Ascending aorta (tissue), 2 donors: ENCODE data around the gene ABCC4. TPM values are rescaled to one million over a fixed set of nuclear protein-coding genes. Genes with fewer than 3 reads are reported as not detected.

Source experiments
- DNase-seq, 2 donors: peaks; one replicate each; pipeline ENCODE4 v3.0.0-alpha.2; 2019; ENCODE audit warnings: low spot score in 2 of 2
- H3K27ac ChIP-seq, 2 donors: fragments of 200-600 bp; sonication (generic); one replicate each; pipeline ENCODE4 v1.5.1; 2016 to 2017; ENCODE audit warnings: mild to moderate bottlenecking in 1 of 2
- H3K27me3 ChIP-seq: fragments of 200-600 bp; sonication (generic); one replicate; pipeline ENCODE4 v1.5.1; 2017
- H3K36me3 ChIP-seq, 2 donors: fragments of 200-600 bp; sonication (generic); one replicate each; pipeline ENCODE4 v1.5.1; 2016
- H3K4me1 ChIP-seq, 2 donors: fragments of 200-600 bp; sonication (generic); one replicate each; pipeline ENCODE4 v1.5.1; 2016 to 2017; ENCODE audit warnings: mild to moderate bottlenecking in 1 of 2
- H3K4me3 ChIP-seq, 2 donors: fragments of 200-600 bp; sonication (generic); one replicate each; pipeline ENCODE4 v1.5.1; 2016 to 2017; ENCODE audit warnings: mild to moderate bottlenecking in 1 of 2
- H3K9me3 ChIP-seq, 2 donors: fragments of 200-600 bp; sonication (generic); one replicate each; pipeline ENCODE4 v1.5.1; 2016
- intact Hi-C: fragments of 100-400 bp; cut with DNase I; formaldehyde crosslinking; loops from one replicate; pipeline ENCODE4 v1.15.1; 2023
- total RNA-seq: library from RNA; depleted of rRNA; stranded (reverse); fragments of >200 nt; gene quantifications from one replicate; pipeline ENCODE4 v1.1.0, GENCODE V29; 2016
- TF ChIP-seq, protein P1 (sequence below), 3 experiments: fragments of 200-600 bp in 2 of 3; fragments of 450-650 bp in 1 of 3; sonication (generic) in 2 of 3; IDR thresholded peaks; one replicate each; pipeline ENCODE4 v1.5.1; 2016 to 2019; ENCODE audit warnings: antibody characterized with exemption in 3 of 3, mild to moderate bottlenecking in 1 of 3, moderate library complexity in 1 of 3

ABCC4 gene
- total RNA-seq, 1 donor from 2014 or later = 6.7 TPM

DNA sequence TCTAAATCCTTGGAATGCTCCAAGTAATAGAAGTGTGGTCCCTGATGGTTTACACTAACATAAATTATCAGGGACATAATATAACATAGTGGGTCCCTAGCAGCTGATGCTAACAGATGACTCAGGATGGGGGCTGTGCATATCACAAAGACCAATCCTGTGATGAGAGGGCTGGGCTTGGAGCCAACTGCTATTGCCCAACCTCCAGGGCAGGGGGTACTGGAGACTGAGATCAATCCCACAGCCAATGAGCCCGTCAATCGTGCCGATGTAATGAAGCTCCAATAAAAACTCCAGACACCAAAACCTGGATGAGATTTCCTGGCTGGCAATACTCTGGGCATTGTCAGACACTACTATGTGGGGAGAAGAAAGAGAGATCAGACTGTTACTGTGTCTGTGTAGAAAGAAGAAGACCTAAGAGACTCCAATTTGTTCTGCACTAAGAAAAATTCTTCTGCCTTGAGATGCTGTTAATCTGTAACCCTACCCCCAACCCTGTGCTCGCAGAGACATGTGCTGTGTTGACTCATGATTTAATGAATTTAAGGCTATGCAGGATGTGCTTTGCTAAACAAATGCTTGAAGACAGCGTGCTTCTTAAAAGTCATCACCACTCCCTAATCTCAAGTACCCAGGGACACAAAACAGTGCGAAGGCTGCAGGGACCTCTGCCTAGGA lies 33.4 kb downstream of the ABCC4 start:
- no peak overlapping the region for H3K27ac ChIP-seq
- no peaks in the 10 kb centered on the region for H3K36me3 ChIP-seq
- H3K27me3 ChIP-seq = no peaks in the 10 kb centered on the region
- H3K4me3 ChIP-seq = no peak overlapping the region
- H3K4me1 ChIP-seq = no peaks in the 10 kb centered on the region
- TF ChIP-seq, protein P1, sequence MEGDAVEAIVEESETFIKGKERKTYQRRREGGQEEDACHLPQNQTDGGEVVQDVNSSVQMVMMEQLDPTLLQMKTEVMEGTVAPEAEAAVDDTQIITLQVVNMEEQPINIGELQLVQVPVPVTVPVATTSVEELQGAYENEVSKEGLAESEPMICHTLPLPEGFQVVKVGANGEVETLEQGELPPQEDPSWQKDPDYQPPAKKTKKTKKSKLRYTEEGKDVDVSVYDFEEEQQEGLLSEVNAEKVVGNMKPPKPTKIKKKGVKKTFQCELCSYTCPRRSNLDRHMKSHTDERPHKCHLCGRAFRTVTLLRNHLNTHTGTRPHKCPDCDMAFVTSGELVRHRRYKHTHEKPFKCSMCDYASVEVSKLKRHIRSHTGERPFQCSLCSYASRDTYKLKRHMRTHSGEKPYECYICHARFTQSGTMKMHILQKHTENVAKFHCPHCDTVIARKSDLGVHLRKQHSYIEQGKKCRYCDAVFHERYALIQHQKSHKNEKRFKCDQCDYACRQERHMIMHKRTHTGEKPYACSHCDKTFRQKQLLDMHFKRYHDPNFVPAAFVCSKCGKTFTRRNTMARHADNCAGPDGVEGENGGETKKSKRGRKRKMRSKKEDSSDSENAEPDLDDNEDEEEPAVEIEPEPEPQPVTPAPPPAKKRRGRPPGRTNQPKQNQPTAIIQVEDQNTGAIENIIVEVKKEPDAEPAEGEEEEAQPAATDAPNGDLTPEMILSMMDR (IDR thresholded peaks at IDR 0.05) = no peak
- no peak for DNase-seq
- H3K9me3 ChIP-seq = no peaks in the 10 kb centered on the region
- intact Hi-C loops = no loop called here

GRCh38 chr13:95264225-95264624 lies 37.0 kb downstream of the ABCC4 start:
- no peak for DNase-seq
- Histone ChIP-seq H3K27ac (no peak overlapping the region), H3K9me3 (no peaks in the 10 kb centered on the region), H3K4me1 (no peaks in the 10 kb centered on the region), H3K4me3 (no peak overlapping the region), H3K27me3 (no peaks in the 10 kb centered on the region), H3K36me3 (no peaks in the 10 kb centered on the region)
- TF ChIP-seq, protein P1 (IDR thresholded peaks at IDR 0.05) = no peak
- intact Hi-C loops = no loop called here

GRCh38 chr13:95262837-95263384 lies 38.3 kb downstream of the ABCC4 start:
- Histone ChIP-seq H3K36me3 (no peaks in the 10 kb centered on the region), H3K9me3 (no peaks in the 10 kb centered on the region), H3K27ac (no peak overlapping the region), H3K4me1 (no peaks in the 10 kb centered on the region), H3K4me3 (no peak overlapping the region), H3K27me3 (no peaks in the 10 kb centered on the region)
- TF ChIP-seq, protein P1 (IDR thresholded peaks at IDR 0.05) = no peak
- intact Hi-C loops = no loop called here
- DNase-seq = no peak

DNA sequence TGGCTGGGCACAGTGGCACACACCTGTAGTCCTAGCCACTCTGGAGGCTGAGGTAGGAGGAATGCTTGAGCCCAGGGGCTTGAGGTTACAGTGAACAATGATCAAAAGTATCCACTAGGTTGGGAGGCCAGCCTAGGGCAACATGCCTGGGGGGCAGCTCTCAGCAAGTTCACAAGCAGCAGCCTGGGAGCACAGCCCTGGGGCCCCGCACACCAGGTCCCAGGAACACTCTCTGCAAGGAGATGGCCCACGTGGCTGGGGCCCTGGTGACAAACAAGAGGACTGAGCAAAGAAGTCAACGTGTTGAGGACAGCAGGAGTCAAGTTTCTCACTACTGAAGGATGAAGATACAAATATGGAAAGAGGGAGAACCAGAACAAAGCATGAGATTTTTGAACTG lies 39.3 kb downstream of the ABCC4 start:
- Histone ChIP-seq H3K36me3 (no peaks in the 10 kb centered on the region), H3K9me3 (no peaks in the 10 kb centered on the region), H3K27ac (no peak overlapping the region), H3K27me3 (no peaks in the 10 kb centered on the region), H3K4me3 (no peak overlapping the region), H3K4me1 (no peaks in the 10 kb centered on the region)
- DNase-seq = no peak
- intact Hi-C loops = no loop called here
- TF ChIP-seq, protein P1 (IDR thresholded peaks at IDR 0.05) = no peak

DNA sequence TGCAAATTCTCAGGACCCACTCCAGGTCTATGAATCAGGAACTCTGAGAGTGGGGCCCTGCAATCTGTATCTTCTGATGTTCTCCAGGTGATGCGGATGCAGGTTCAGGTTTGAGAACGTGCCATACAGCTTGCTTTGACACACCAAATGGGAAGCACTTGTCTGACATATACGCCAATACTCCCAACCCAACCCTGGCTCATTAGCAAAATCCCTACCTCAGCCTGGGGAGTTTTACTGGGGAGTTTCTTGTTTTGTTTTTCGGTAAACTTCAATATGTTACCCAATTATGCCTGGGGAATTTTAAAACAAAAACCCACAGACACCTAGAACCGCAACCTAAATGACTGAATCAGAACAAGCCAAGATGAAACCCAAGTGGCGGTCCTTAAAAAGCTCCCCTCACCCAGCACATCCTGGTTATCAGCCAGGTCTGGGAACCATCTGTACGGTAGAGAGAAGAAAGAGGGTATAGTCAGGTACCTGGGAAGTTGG lies 41.2 kb downstream of the ABCC4 start:
- no peaks in the 10 kb centered on the region for H3K27me3 ChIP-seq
- no peak for DNase-seq
- no peaks in the 10 kb centered on the region for H3K9me3 ChIP-seq
- no peak overlapping the region for H3K4me3 ChIP-seq
- no peaks in the 10 kb centered on the region for H3K4me1 ChIP-seq
- TF ChIP-seq, protein P1 (IDR thresholded peaks at IDR 0.05) = no peak
- H3K36me3 ChIP-seq = no peaks in the 10 kb centered on the region
- intact Hi-C loops = no loop called here
- H3K27ac ChIP-seq = no peak overlapping the region
